GM19035 (cell line): Measurements from ENCODE around the gene SLC17A3.

Experiments used
- ATAC-seq: cut with Tn5 transposase; IDR thresholded peaks from one replicate; pipeline ENCODE4 v1.9.1; 2021; ENCODE audit not compliant: unreplicated experiment

The SLC17A3 gene

GRCh38 chr6:25892877-25893276, 18.8 kb upstream of the SLC17A3 start:
- ATAC-seq, result no peak

GRCh38 chr6:25889877-25890853, 16.1 kb upstream of the SLC17A3 start:
- no peak for ATAC-seq

DNA sequence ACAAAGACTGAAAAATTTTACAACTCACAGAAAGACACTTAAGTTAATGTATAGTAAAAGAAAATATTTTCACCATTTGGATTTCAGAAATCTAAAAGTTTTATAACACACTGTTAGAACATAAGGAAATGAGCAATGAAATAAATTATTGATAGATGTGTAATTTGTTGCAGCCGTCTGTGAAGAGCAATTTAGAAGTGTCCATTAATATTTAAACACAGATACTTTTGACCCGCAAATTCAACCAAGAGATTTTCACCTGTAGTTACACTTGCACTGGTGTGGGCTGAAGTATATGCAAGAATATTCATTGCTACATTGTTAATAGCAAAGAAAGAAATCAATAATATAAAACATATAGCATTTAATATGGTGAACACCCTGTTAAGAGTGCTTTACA, 14.6 kb upstream of the SLC17A3 start:
- ATAC-seq, result no peak

DNA sequence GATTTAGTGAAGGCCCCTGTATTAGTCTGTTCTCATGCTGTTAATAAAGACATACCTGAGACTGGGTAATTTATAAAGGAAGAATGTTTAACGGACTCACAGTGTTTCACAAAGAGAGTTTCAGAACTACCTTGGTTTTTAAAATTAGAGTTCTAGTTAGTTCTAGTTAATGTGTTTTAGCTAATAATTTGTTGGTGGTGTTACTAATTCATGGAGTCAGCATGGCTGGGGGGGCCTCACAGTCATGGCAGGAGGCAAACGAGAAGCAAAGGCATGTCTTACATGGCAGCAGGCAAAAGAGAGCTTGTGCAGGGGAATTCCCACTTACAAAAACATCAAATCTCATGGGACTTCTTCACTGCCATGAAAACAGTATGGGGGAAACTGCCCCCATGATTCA, 12.0 kb upstream of the SLC17A3 start:
- ATAC-seq, result no peak

GRCh38 chr6:25883991-25884390, 9.9 kb upstream of the SLC17A3 start:
- no peak for ATAC-seq

GRCh38 chr6:25883536-25883935, 9.5 kb upstream of the SLC17A3 start:
- ATAC-seq, result no peak

- ATAC-seq, result no peak
Observed at GRCh38 chr6:25882051-25882496, 8.0 kb upstream of the SLC17A3 start.

DNA sequence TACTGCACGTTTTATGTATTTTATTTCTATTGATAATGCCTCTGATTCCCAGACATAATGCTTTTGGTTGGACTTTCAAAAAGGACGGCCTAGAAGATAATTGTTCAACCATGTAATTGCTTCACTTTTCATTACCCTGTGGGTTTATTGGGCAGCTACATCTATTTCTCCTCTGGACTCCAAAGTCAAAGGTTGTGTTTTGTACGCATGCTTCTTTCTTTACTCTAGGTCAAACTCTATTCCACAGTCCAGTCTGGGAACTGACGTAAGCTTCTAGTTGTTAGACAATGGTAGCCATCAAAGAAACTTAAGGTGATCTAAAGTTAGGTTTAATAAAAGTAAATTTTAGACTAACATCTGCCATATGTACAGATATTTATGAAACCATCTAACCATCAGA, 6.6 kb upstream of the SLC17A3 start:
- ATAC-seq, result no peak

DNA sequence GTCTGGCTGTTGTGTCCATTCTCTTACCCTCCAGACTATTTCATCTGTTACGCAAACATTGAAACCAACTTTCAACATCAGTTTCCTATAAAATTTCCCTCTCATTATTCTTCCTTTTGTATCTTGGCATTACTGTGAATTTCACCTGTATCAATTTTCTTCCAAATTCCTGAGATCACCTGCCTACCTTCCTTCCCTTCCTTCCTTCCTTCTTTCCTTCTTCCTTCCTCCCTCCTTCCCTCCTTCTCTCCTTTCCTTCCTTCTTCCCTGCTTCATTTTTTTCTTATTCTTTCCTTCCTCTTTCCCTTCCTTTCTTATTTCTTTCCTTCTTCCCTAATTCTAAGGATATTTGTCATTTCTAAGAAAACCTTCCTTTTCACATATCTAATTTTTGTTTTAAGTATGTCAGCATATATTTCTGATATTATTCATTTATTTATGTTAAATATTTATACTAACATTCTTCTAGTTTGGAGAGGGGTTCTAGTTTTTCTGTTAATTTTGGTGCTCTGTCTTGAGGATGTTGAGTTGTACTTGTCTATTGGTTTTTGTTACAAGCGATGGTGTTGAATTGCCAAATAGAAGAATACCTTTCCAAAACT, 4.8 kb upstream of the SLC17A3 start:
- no peak for ATAC-seq

GRCh38 chr6:25875926-25876602, 2.0 kb upstream of the SLC17A3 start:
- no peak for ATAC-seq

GRCh38 chr6:25875563-25875905, 1.5 kb upstream of the SLC17A3 start:
- ATAC-seq, result no peak

DNA sequence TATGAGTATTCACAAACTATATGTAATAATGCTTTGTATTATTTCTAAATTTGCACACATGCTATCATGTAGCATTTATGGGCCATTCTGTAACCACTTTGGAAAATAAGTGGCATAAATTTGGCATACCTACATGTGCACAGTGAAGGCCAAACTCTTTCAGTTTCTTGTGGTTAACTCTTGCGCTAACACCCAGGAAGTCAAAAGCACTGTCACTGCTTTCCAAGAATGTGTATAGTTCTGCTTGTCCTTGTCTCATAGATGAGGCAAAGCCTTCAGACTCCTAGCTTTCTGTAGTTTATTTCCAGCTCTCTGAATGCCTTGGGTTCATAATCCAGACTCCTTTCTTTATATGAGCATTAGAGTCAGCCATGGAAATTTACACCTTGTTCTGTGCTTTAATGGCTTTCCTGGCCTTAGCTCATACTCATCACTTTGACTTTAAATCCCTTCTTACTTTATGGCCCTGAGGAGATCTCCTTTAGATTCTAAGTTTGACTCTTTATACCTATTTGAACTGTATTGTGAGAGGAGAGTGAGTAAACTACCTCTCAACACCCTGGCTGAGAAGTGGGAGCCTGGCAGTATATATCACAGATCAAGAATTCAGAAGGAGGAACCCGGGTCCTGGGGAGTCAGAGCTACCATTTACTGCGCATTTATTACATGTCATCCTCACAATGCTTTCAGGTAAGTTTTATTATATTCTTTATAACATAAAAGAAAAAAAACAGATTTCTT, 949 bp upstream of the SLC17A3 start:
- ATAC-seq, result no peak

DNA sequence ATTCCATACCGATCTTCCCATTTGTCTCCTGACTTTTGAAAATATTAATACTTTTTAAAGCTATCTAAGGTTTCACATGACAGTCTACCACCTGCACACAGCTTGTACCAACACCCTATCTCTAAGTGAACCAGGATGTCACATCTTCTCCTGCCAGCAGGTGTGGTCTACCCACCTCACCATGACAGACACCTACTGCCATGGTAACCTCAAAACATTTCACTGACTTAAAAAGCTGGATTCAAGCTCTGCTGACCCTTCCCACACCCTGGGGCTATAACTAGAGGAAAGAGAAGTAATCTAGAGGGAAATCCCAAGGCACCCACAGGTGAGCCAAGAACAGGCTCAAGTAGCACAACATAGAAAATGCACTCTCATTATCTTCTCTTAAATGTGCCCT, 1.2 kb downstream of the SLC17A3 start:
- no peak for ATAC-seq

DNA sequence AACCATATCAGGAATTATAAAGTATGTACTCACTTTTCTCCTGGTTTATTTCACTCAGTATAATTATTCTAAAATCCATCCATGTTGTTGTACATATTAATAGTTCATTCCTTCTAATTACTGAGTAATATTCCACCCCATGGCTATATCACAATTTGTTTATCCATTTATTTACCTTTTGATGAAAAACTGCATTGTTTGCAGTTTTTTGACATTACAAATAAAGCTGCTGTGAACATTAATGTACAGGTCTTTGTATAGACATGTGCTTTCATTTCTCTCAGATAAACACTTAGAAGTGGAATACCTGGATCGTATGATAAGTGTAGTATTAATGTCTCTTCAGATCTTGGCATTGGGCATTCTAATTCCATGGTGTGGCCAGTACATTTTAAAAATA, 4.2 kb downstream of the SLC17A3 start:
- ATAC-seq, result no peak

GRCh38 chr6:25868436-25869183, 5.4 kb downstream of the SLC17A3 start:
- ATAC-seq, result no peak

DNA sequence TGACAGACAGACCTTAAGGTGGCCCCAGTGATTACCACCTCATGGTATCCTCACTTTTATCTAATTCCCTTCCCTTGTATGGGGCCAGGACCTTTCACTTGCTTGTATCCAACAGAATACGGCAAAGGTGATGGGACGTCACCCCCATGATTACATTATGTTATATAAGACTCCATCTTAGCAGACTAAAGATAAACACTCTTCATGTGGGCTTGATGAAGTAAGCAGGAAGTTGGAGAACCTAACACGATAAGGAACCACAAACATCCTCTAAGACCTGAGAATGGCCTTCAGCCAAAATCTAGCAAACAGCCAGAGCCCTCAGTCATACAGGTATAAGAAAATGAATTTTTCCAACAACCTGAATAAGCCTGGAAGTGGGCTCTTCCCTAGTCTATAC, 8.0 kb downstream of the SLC17A3 start:
- no peak for ATAC-seq

GRCh38 chr6:25863360-25863759, 10.7 kb downstream of the SLC17A3 start:
- no peak for ATAC-seq

DNA sequence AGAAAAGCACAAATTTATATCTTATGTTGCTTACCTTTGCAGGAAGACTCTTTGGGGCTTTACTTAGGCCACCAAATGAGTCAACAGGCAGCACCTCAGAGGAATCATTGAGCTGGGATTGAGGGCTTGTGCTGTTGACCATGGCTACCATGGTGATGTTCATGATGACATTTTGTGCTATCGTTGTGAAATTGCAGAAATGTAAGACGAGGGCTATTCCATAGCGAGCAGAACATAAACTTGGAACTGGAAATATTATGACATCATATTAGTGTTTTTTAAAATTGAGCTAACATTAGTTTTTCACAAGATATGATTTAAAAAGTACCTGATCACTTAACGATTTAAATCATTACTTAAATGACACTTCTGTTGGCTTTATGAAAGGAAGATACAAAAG, 11.8 kb downstream of the SLC17A3 start:
- ATAC-seq, result no peak

DNA sequence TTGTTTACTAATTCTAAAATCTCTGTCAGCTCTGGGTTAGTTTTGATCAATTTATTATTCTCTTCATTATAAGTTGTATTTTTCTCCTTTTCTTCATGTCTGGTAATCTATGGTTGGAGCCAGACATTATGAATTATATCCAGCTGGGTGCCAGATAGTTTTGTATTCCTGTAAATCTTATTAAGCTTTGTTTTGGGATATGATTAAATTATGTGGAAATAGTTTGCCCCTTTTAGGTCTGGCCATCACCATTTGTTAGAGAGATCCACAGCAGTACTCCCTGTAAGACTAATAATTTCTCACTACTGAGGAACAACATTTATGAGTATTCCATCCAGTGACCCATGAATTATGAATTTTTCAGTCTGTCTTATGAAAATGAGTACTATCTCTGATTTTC, 21.3 kb downstream of the SLC17A3 start:
- no peak for ATAC-seq

DNA sequence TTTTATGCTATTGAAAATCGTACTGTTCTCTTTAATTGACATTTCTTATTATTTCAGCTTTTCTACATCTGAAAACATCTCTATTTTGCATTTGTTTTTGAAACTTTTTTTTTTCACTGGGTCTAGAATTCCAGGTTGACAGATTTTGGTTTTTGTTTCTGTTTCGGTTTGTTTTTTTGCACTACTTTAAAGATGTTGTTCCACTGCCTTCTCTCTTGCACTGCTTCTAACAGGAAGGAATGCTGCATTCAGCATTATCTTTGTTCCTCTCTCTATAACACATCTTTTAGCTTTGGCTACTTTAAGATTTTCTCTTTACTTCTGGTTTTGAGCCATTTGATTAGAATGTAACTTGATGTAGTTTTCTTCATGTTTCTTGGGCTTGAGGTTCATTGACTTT, 22.1 kb downstream of the SLC17A3 start:
- ATAC-seq, result no peak

DNA sequence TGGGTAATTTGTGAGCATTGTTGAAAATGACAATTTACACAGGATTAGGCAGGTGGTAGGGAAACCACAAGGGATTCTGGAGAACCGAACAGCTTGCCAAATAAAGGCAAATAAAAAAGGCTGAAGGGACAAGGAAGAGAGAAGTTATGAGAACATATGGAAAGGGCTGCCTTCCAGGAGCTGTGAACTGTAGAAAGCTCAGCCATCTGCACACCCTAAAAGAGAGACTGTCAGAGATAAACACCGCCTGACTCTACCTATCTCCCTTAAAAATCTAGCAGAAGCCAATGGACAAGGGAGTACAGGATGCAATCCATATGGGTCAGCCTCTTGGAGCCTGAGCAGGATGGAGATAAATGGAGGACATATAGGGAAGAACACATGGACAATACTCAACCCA, 29.5 kb downstream of the SLC17A3 start:
- ATAC-seq, result no peak
